ENCODE data around the gene CLEC2A.

CLEC2A gene

DNA sequence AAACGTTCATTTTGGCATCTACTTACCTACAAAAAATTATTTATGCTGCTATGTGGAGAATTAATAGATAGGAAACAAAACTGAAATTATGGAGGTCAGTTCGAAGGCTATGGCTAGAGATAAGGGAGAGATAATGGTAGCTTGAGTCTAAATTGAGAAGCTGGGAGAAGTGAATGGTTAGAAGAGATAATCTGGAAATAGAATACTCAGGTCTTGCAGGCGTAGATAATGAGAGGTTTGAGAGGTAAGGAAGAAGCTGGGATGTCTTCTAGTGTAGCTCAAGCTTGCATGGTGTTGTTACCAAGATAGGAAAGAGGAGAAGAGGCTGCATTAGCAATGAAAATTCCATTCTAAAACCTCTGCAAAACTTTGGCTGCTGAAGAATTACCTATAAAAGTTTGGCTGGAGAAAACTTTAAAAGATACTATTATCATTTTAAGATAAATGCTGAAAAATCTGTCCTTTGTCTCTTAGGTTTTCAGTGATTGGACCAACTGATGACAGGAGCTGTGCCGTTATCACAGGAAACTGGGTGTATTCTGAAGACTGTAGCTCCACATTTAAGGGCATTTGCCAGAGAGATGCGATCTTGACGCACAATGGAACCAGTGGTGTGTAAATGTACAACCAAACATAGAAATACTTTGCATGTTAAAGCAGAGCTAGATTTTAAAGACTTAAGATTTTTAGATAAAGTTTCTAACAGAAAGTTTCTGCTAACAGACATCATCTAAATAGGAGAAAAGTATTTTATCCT lies 36.8 kb downstream of the CLEC2A start:
- H3K4me3 ChIP-seq (ENCODE audit: low read depth in 1 of 2, low read length in 2 of 2), result no peak overlapping the region
- H3K27me3 ChIP-seq (ENCODE audit: insufficient read depth, low read length, poor library complexity), result no peaks in the 10 kb centered on the region
- no peak overlapping the region for H3K4me2 ChIP-seq (ENCODE audit: insufficient read depth, low read length)
- H3K27ac ChIP-seq (ENCODE audit: low read length), result no peak overlapping the region
- H3K4me1 ChIP-seq (ENCODE audit: insufficient read depth, low read length), result no peaks in the 10 kb centered on the region
- no peaks in the 10 kb centered on the region for H3K36me3 ChIP-seq (ENCODE audit: insufficient read depth, low read length)
- no peak overlapping the region for H3K9ac ChIP-seq (ENCODE audit: low read depth, low read length)
- no peaks in the 10 kb centered on the region for H4K20me1 ChIP-seq (ENCODE audit: insufficient read depth, low read length)
- no peak for TF ChIP-seq EZH2 (IDR thresholded peaks at IDR 0.05; ENCODE audit: borderline replicate concordance, low read depth, low read length, severe bottlenecking)
- TF ChIP-seq, protein P1, sequence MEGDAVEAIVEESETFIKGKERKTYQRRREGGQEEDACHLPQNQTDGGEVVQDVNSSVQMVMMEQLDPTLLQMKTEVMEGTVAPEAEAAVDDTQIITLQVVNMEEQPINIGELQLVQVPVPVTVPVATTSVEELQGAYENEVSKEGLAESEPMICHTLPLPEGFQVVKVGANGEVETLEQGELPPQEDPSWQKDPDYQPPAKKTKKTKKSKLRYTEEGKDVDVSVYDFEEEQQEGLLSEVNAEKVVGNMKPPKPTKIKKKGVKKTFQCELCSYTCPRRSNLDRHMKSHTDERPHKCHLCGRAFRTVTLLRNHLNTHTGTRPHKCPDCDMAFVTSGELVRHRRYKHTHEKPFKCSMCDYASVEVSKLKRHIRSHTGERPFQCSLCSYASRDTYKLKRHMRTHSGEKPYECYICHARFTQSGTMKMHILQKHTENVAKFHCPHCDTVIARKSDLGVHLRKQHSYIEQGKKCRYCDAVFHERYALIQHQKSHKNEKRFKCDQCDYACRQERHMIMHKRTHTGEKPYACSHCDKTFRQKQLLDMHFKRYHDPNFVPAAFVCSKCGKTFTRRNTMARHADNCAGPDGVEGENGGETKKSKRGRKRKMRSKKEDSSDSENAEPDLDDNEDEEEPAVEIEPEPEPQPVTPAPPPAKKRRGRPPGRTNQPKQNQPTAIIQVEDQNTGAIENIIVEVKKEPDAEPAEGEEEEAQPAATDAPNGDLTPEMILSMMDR (IDR thresholded peaks at IDR 0.05; ENCODE audit: borderline replicate concordance, extremely low read depth, low read length, poor library complexity, severe bottlenecking), result no peak
- no peaks in the 10 kb centered on the region for H3K9me3 ChIP-seq (ENCODE audit: insufficient read depth, low read length, severe bottlenecking)
- no peak for ATAC-seq (ENCODE audit: insufficient read depth, low read depth)
- no peak for DNase-seq
- no peaks in the 10 kb centered on the region for H3K79me2 ChIP-seq (ENCODE audit: insufficient read depth, low read length)
- H2AFZ ChIP-seq (ENCODE audit: low read depth, low read length), result no peak overlapping the region

DNA sequence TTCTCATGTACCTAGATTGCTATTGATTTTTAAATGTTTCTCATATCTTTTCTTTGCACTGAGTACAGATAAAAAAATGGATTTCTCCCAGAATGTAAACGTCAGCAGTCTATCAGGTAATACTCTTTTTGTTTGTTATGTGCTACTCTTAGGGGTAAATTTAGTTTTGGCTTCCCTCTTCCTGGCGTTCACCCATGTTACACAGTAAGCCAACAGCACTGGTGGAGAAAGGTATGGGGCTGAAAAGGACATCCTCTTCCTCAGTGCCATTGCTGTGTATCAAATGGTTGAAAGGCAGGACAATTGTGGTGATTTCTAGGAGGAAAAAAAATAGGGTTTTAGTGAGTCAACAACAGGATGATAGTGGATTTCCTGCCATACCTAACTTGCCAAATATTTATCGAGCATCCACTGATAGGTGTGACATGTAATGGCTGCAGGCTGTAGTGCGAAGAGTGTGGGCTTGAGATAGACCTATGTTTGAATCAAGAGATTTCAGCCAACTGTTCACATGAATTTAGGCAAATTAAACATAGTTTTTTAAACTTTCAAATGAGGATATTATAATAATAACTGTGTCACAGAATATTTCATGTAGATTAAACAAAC lies 43.4 kb downstream of the CLEC2A start:
- Histone ChIP-seq H2AFZ (ENCODE audit: low read depth, low read length) (no peak overlapping the region), H3K36me3 (ENCODE audit: insufficient read depth, low read length) (no peaks in the 10 kb centered on the region), H3K27ac (ENCODE audit: low read length) (no peak overlapping the region), H3K4me3 (ENCODE audit: low read depth in 1 of 2, low read length in 2 of 2) (no peak overlapping the region), H3K9ac (ENCODE audit: low read depth, low read length) (no peak overlapping the region), H3K9me3 (ENCODE audit: insufficient read depth, low read length, severe bottlenecking) (no peaks in the 10 kb centered on the region), H3K79me2 (ENCODE audit: insufficient read depth, low read length) (no peaks in the 10 kb centered on the region), H3K27me3 (ENCODE audit: insufficient read depth, low read length, poor library complexity) (no peaks in the 10 kb centered on the region), H3K4me2 (ENCODE audit: insufficient read depth, low read length) (no peak overlapping the region), H3K4me1 (ENCODE audit: insufficient read depth, low read length) (no peaks in the 10 kb centered on the region), H4K20me1 (ENCODE audit: insufficient read depth, low read length) (no peaks in the 10 kb centered on the region)
- ATAC-seq (ENCODE audit: insufficient read depth, low read depth), result no peak
- no peak for DNase-seq
- TF ChIP-seq, protein P1 (IDR thresholded peaks at IDR 0.05; ENCODE audit: borderline replicate concordance, extremely low read depth, low read length, poor library complexity, severe bottlenecking), result no peak
- TF ChIP-seq EZH2 (IDR thresholded peaks at IDR 0.05; ENCODE audit: borderline replicate concordance, low read depth, low read length, severe bottlenecking), result no peak

DNA sequence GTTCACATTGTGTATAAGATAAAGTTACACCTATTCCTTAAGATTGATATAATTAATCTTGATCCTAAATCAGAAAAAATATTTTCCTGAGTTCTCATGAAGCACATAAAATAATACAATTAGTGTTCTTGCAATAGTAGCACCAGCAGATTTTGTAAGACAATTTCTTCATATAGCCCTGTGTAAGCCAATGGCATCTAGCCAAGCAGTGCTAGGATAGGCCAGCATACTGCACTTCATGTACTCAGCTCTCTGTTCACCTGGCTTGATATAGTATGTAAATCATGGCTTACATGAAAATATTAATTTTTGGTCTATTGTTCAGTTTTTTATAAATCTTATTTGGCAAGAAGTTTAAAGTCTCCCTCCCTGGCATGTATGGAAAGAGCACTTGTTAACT lies 49.0 kb downstream of the CLEC2A start:
- H3K9me3 ChIP-seq (ENCODE audit: insufficient read depth, low read length, severe bottlenecking), result no peaks in the 10 kb centered on the region
- no peaks in the 10 kb centered on the region for H3K27me3 ChIP-seq (ENCODE audit: insufficient read depth, low read length, poor library complexity)
- H3K79me2 ChIP-seq (ENCODE audit: insufficient read depth, low read length), result no peaks in the 10 kb centered on the region
- H4K20me1 ChIP-seq (ENCODE audit: insufficient read depth, low read length), result no peaks in the 10 kb centered on the region
- no peak overlapping the region for H3K9ac ChIP-seq (ENCODE audit: low read depth, low read length)
- no peak for DNase-seq
- TF ChIP-seq EZH2 (IDR thresholded peaks at IDR 0.05; ENCODE audit: borderline replicate concordance, low read depth, low read length, severe bottlenecking), result no peak
- TF ChIP-seq, protein P1 (IDR thresholded peaks at IDR 0.05; ENCODE audit: borderline replicate concordance, extremely low read depth, low read length, poor library complexity, severe bottlenecking), result no peak
- ATAC-seq (ENCODE audit: insufficient read depth, low read depth), result no peak
- no peaks in the 10 kb centered on the region for H3K36me3 ChIP-seq (ENCODE audit: insufficient read depth, low read length)
- no peak overlapping the region for H3K4me3 ChIP-seq (ENCODE audit: low read depth in 1 of 2, low read length in 2 of 2)
- H3K27ac ChIP-seq (ENCODE audit: low read length), result no peak overlapping the region
- H3K4me1 ChIP-seq (ENCODE audit: insufficient read depth, low read length), result peaks cover 14% of the 10 kb centered on the region
- no peak overlapping the region for H3K4me2 ChIP-seq (ENCODE audit: insufficient read depth, low read length)
- H2AFZ ChIP-seq (ENCODE audit: low read depth, low read length), result no peak overlapping the region

All from DND-41 (cell line).